SK-N-SH treated with all-trans-retinoic acid at 6 μM for 48 hours (cell line): ENCODE measurements around the gene DGUOK.

Experiments
- ATAC-seq: fragments of 200-7000 bp; cut with Tn5 transposase; 3 replicates; pipeline ENCODE4 v1.9.1; 2020; ENCODE audit warnings: mild to moderate bottlenecking, moderate library complexity
- ARNTL ChIP-seq: fragments of 450-650 bp; formaldehyde crosslinking; IDR thresholded peaks from 2 replicates; pipeline ENCODE4 v1.5.0; 2020; ENCODE audit warnings: low read depth, mild to moderate bottlenecking, moderate library complexity, borderline replicate concordance
- BACH2 ChIP-seq: fragments of 250-450 bp; sonication (Bioruptor Pico); IDR thresholded peaks from 2 replicates; pipeline ENCODE4 v1.9.0; 2021; ENCODE audit warnings: mild to moderate bottlenecking, borderline replicate concordance
- CREB5 ChIP-seq: fragments of 250-450 bp; sonication (Bioruptor Pico); IDR thresholded peaks from 2 replicates; pipeline ENCODE4 v1.5.1; 2020; ENCODE audit warnings: low read depth, mild to moderate bottlenecking, moderate library complexity
- CSDC2 ChIP-seq: fragments of 250-450 bp; sonication (Bioruptor Pico); IDR thresholded peaks from 2 replicates; pipeline ENCODE4 v1.5.0; 2020; ENCODE audit warnings: mild to moderate bottlenecking, moderate library complexity
- CSRNP3 ChIP-seq: fragments of 250-450 bp; sonication (Bioruptor Pico); IDR thresholded peaks from 2 replicates; pipeline ENCODE4 v1.5.1; 2021; ENCODE audit warnings: mild to moderate bottlenecking, moderate library complexity
- ESRRG ChIP-seq: fragments of 250-450 bp; sonication (Bioruptor Pico); IDR thresholded peaks from 2 replicates; pipeline ENCODE4 v1.6.1; 2021; ENCODE audit warnings: mild to moderate bottlenecking
- GLIS3 ChIP-seq: fragments of 250-450 bp; sonication (Bioruptor Pico); IDR thresholded peaks from 2 replicates; pipeline ENCODE4 v1.5.0; 2020; ENCODE audit warnings: mild to moderate bottlenecking, moderate library complexity
- ISL1 ChIP-seq: fragments of 250-450 bp; sonication (Bioruptor Pico); IDR thresholded peaks from 2 replicates; pipeline ENCODE4 v2.1.2; 2022; ENCODE audit warnings: mild to moderate bottlenecking, moderate library complexity
- OSR1 ChIP-seq: fragments of 250-450 bp; sonication (Bioruptor Pico); IDR thresholded peaks from 2 replicates; pipeline ENCODE4 v1.8.0; 2022; ENCODE audit warnings: moderate library complexity, mild to moderate bottlenecking, inconsistent platforms
- PPARA ChIP-seq: fragments of 250-450 bp; sonication (Bioruptor Pico); IDR thresholded peaks from 2 replicates; pipeline ENCODE4 v1.5.0; 2020; ENCODE audit warnings: mild to moderate bottlenecking, borderline replicate concordance
- RARB ChIP-seq: fragments of 250-450 bp; sonication (Bioruptor Pico); IDR thresholded peaks from 2 replicates; pipeline ENCODE4 v1.8.0; 2021; ENCODE audit warnings: mild to moderate bottlenecking, moderate library complexity
- SNAI2 ChIP-seq: fragments of 250-450 bp; sonication (Bioruptor Pico); IDR thresholded peaks from 2 replicates; pipeline ENCODE4 v1.5.0; 2020; ENCODE audit warnings: mild to moderate bottlenecking, moderate library complexity
- TCF4 ChIP-seq: fragments of 250-450 bp; sonication (Bioruptor Pico); IDR thresholded peaks from 2 replicates; pipeline ENCODE4 v1.8.0; 2021; ENCODE audit warnings: mild to moderate bottlenecking, moderate library complexity, borderline replicate concordance
- TOX ChIP-seq: fragments of 250-450 bp; sonication (Bioruptor Pico); IDR thresholded peaks from 2 replicates; pipeline ENCODE4 v1.8.0; 2021; ENCODE audit warnings: mild to moderate bottlenecking, moderate library complexity, borderline replicate concordance
- ZC3H10 ChIP-seq: fragments of 250-450 bp; sonication (Bioruptor Pico); IDR thresholded peaks from 2 replicates; pipeline ENCODE4 v1.5.1; 2021; ENCODE audit warnings: mild to moderate bottlenecking, moderate library complexity
- ZFP3 ChIP-seq: fragments of 250-450 bp; sonication (Bioruptor Pico); IDR thresholded peaks from 2 replicates; pipeline ENCODE4 v1.5.0; 2020; ENCODE audit warnings: mild to moderate bottlenecking, moderate library complexity
- ZFP30 ChIP-seq: fragments of 450-650 bp; formaldehyde crosslinking; IDR thresholded peaks from 2 replicates; pipeline ENCODE4 v1.5.0; 2022; ENCODE audit warnings: mild to moderate bottlenecking, moderate library complexity
- ZNF565 ChIP-seq: fragments of 450-650 bp; formaldehyde crosslinking; conservative IDR thresholded peaks from 2 replicates; pipeline ENCODE4 v1.5.0; 2020; ENCODE audit warnings: low read depth, mild to moderate bottlenecking, moderate library complexity
- ZNF70 ChIP-seq: fragments of 450-650 bp; formaldehyde crosslinking; IDR thresholded peaks from 2 replicates; pipeline ENCODE4 v1.5.0; 2020; ENCODE audit warnings: mild to moderate bottlenecking, moderate library complexity
- ZNF8 ChIP-seq: fragments of 450-650 bp; formaldehyde crosslinking; IDR thresholded peaks from 2 replicates; pipeline ENCODE4 v1.5.0; 2020; ENCODE audit warnings: mild to moderate bottlenecking, moderate library complexity
- TF ChIP-seq, protein P1 (sequence below): fragments of 250-450 bp; sonication (Bioruptor Pico); IDR thresholded peaks from 2 replicates; pipeline ENCODE4 v1.8.0; 2021; ENCODE audit warnings: low read depth, mild to moderate bottlenecking, moderate library complexity, borderline replicate concordance
- TF ChIP-seq, protein P2 (sequence below): fragments of 250-450 bp; sonication (Bioruptor Pico); IDR thresholded peaks from 2 replicates; pipeline ENCODE4 v1.8.0; 2020; ENCODE audit warnings: mild to moderate bottlenecking, moderate library complexity, borderline replicate concordance
- TF ChIP-seq, protein P3 (sequence below): fragments of 250-450 bp; sonication (Bioruptor Pico); IDR thresholded peaks from 2 replicates; pipeline ENCODE4 v1.5.0; 2020; ENCODE audit warnings: mild to moderate bottlenecking, moderate library complexity

DGUOK gene

GRCh38 chr2:73889206-73889605 is 37.5 kb upstream of the DGUOK start:
- TF ChIP-seq CSRNP3 (CRISPR knock-in tag) (no peak), ZNF70 (CRISPR knock-in tag) (no peak), ARNTL (CRISPR knock-in tag) (no peak), PPARA (CRISPR knock-in tag) (no peak), SNAI2 (no peak), ZC3H10 (no peak), ESRRG (CRISPR knock-in tag) (no peak), GLIS3 (CRISPR knock-in tag) (no peak), BACH2 (CRISPR knock-in tag) (no peak), TCF4 (CRISPR knock-in tag) (no peak), ZFP3 (CRISPR knock-in tag) (no peak), ZNF8 (CRISPR knock-in tag) (no peak), ZFP30 (CRISPR knock-in tag) (no peak), TOX (no peak), ZNF565 (CRISPR knock-in tag) (no peak), CSDC2 (CRISPR knock-in tag) (no peak), OSR1 (CRISPR knock-in tag) (no peak)
- TF ChIP-seq, protein P1, sequence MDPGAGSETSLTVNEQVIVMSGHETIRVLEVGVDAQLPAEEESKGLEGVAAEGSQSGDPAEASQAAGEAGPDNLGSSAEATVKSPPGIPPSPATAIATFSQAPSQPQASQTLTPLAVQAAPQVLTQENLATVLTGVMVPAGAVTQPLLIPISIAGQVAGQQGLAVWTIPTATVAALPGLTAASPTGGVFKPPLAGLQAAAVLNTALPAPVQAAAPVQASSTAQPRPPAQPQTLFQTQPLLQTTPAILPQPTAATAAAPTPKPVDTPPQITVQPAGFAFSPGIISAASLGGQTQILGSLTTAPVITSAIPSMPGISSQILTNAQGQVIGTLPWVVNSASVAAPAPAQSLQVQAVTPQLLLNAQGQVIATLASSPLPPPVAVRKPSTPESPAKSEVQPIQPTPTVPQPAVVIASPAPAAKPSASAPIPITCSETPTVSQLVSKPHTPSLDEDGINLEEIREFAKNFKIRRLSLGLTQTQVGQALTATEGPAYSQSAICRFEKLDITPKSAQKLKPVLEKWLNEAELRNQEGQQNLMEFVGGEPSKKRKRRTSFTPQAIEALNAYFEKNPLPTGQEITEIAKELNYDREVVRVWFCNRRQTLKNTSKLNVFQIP (CRISPR knock-in tag) = no peak
- TF ChIP-seq, all 23 proteins: peak for 0
- no peak for ATAC-seq

GRCh38 chr2:73890301-73891092 is 36.2 kb upstream of the DGUOK start:
- TF ChIP-seq OSR1 (CRISPR knock-in tag) (no peak), TCF4 (CRISPR knock-in tag) (no peak), SNAI2 (no peak)
- TF ChIP-seq, all 23 proteins: peak for 0

DNA sequence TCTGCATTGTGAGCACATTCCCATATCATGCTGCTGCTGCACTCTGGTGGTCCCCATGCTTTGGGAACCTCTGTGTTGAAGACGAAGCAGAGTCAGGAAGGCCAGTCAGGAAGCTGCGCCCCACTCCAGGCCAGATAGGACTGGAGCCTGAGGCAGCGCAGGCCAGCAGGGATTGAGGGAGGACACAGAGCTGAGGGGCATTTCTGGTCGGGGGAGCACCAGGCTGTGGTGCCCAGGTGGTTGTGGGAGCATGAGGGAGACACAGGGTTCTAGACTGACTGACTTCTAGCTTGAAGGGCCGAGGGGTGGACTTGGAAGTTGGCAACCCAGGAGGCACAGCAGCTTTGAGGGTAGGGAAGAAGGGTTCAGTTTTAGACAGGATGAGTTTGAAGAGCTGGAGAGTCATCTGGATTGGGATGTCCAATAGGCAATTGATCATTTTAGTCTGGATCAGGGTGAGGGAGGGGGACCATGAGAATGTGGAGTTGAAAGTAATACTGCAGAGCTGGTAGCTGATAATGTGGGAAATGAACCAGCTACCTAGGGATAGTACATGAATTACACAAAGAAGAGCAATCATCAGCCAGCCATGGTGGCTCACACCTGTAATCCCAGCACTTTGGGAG is 35.3 kb upstream of the DGUOK start:
- ATAC-seq = no peak
- no peak for TF ChIP-seq ISL1 (CRISPR knock-in tag)
- TF ChIP-seq ARNTL (CRISPR knock-in tag) = no peak
- no peak for TF ChIP-seq SNAI2
- no peak for TF ChIP-seq ESRRG (CRISPR knock-in tag)
- no peak for TF ChIP-seq ZNF565 (CRISPR knock-in tag)
- no peak for TF ChIP-seq PPARA (CRISPR knock-in tag)
- TF ChIP-seq RARB (CRISPR knock-in tag) = no peak
- no peak for TF ChIP-seq TOX
- TF ChIP-seq, protein P1 (CRISPR knock-in tag) = no peak
- no peak for TF ChIP-seq ZFP3 (CRISPR knock-in tag)
- TF ChIP-seq BACH2 (CRISPR knock-in tag) = no peak
- no peak for TF ChIP-seq TCF4 (CRISPR knock-in tag)
- no peak for TF ChIP-seq CREB5 (CRISPR knock-in tag)
- TF ChIP-seq, protein P2, sequence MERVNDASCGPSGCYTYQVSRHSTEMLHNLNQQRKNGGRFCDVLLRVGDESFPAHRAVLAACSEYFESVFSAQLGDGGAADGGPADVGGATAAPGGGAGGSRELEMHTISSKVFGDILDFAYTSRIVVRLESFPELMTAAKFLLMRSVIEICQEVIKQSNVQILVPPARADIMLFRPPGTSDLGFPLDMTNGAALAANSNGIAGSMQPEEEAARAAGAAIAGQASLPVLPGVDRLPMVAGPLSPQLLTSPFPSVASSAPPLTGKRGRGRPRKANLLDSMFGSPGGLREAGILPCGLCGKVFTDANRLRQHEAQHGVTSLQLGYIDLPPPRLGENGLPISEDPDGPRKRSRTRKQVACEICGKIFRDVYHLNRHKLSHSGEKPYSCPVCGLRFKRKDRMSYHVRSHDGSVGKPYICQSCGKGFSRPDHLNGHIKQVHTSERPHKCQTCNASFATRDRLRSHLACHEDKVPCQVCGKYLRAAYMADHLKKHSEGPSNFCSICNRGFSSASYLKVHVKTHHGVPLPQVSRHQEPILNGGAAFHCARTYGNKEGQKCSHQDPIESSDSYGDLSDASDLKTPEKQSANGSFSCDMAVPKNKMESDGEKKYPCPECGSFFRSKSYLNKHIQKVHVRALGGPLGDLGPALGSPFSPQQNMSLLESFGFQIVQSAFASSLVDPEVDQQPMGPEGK (CRISPR knock-in tag) = no peak
- no peak for TF ChIP-seq CSRNP3 (CRISPR knock-in tag)
- TF ChIP-seq, protein P3, sequence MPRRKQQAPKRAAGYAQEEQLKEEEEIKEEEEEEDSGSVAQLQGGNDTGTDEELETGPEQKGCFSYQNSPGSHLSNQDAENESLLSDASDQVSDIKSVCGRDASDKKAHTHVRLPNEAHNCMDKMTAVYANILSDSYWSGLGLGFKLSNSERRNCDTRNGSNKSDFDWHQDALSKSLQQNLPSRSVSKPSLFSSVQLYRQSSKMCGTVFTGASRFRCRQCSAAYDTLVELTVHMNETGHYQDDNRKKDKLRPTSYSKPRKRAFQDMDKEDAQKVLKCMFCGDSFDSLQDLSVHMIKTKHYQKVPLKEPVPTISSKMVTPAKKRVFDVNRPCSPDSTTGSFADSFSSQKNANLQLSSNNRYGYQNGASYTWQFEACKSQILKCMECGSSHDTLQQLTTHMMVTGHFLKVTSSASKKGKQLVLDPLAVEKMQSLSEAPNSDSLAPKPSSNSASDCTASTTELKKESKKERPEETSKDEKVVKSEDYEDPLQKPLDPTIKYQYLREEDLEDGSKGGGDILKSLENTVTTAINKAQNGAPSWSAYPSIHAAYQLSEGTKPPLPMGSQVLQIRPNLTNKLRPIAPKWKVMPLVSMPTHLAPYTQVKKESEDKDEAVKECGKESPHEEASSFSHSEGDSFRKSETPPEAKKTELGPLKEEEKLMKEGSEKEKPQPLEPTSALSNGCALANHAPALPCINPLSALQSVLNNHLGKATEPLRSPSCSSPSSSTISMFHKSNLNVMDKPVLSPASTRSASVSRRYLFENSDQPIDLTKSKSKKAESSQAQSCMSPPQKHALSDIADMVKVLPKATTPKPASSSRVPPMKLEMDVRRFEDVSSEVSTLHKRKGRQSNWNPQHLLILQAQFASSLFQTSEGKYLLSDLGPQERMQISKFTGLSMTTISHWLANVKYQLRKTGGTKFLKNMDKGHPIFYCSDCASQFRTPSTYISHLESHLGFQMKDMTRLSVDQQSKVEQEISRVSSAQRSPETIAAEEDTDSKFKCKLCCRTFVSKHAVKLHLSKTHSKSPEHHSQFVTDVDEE (CRISPR knock-in tag) = no peak
- no peak for TF ChIP-seq GLIS3 (CRISPR knock-in tag)
- TF ChIP-seq ZNF70 (CRISPR knock-in tag) = no peak
- TF ChIP-seq ZNF8 (CRISPR knock-in tag) = no peak

More at GRCh38 chr2:73890301-73891092, 36.2 kb upstream of the DGUOK start:
- no peak for ATAC-seq
